ENCODE results near the gene TMEM271. TPM values are rescaled to one million over a fixed set of nuclear protein-coding genes. Genes with fewer than 3 reads are reported as not detected.

Gene TMEM271
- total and polyA plus RNA-seq, 4 donors: not detected

GRCh38 chr4:573122-573892 is 2.8 kb downstream of the TMEM271 start:
- H3K27me3 ChIP-seq (ENCODE audit: control insufficient read depth in 4 of 4, insufficient read depth in 4 of 4, low read length in 3 of 4): peaks cover 0 to 11% (median 7%) of the 10 kb centered on the region in 4 donors
- DNase-seq (ENCODE audit: low spot score): no peak
- H3K27ac ChIP-seq (ENCODE audit: low read depth in 1 of 2, low read length in 2 of 2): no peak overlapping the region
- H3K4me1 ChIP-seq (ENCODE audit: control insufficient read depth in 4 of 4, insufficient read depth in 4 of 4, low read length in 3 of 4): peaks cover 0 to 11% (median 7%) of the 10 kb centered on the region in 4 donors
- no peak overlapping the region for H3K9ac ChIP-seq (ENCODE audit: low read depth in 1 of 2, low read length in 2 of 2)
- TF ChIP-seq REST (IDR thresholded peaks at IDR 0.05): no peak
- no peak for TF ChIP-seq JUND (IDR thresholded peaks at IDR 0.05)
- no peak for TF ChIP-seq FOXA2 (IDR thresholded peaks at IDR 0.05)
- no peak for TF ChIP-seq HNF4G (IDR thresholded peaks at IDR 0.05)
- no peak for TF ChIP-seq FOXA1 (IDR thresholded peaks at IDR 0.05)
- no peak for TF ChIP-seq MAX (IDR thresholded peaks at IDR 0.05)
- TF ChIP-seq RAD21 (IDR thresholded peaks at IDR 0.05): no peak
- TF ChIP-seq ATF3 (IDR thresholded peaks at IDR 0.05): no peak
- no peak for TF ChIP-seq TAF1 (conservative IDR thresholded peaks at IDR 0.05)
- H3K9me3 ChIP-seq (ENCODE audit: control insufficient read depth in 4 of 4, low read length in 3 of 4): peaks cover 0 to 8% (median 4%) of the 10 kb centered on the region in 4 donors
- H3K36me3 ChIP-seq (ENCODE audit: control insufficient read depth in 4 of 4, insufficient read depth in 3 of 4, low read depth in 1 of 4, low read length in 3 of 4): no peaks in the 10 kb centered on the region
- no peak overlapping the region for H3K4me3 ChIP-seq (ENCODE audit: low read depth in 1 of 3, low read length in 3 of 3)
- WGBS: 62% methylated on average over 8 of the region's 8 CpGs

- TF ChIP-seq SP1 (IDR thresholded peaks at IDR 0.05): no peak
- Histone ChIP-seq H3K4me1 (ENCODE audit: control insufficient read depth in 4 of 4, insufficient read depth in 4 of 4, low read length in 3 of 4) (peaks cover 0 to 11% (median 7%) of the 10 kb centered on the region in 4 donors), H3K4me3 (ENCODE audit: low read depth in 1 of 3, low read length in 3 of 3) (no peak overlapping the region), H3K9me3 (ENCODE audit: control insufficient read depth in 4 of 4, low read length in 3 of 4) (peaks cover 0 to 8% (median 4%) of the 10 kb centered on the region in 4 donors), H3K9ac (ENCODE audit: low read depth in 1 of 2, low read length in 2 of 2) (no peak overlapping the region), H3K36me3 (ENCODE audit: control insufficient read depth in 4 of 4, insufficient read depth in 3 of 4, low read depth in 1 of 4, low read length in 3 of 4) (no peaks in the 10 kb centered on the region), H3K27ac (ENCODE audit: low read depth in 1 of 2, low read length in 2 of 2) (no peak overlapping the region), H3K27me3 (ENCODE audit: control insufficient read depth in 4 of 4, insufficient read depth in 4 of 4, low read length in 3 of 4) (peaks cover 0 to 8% (median 6%) of the 10 kb centered on the region in 4 donors)
- DNase-seq (ENCODE audit: low spot score): no peak
- 79% methylated on average over 6 of the region's 6 CpGs for WGBS
Measured at GRCh38 chr4:572594-572993, 3.5 kb downstream of the TMEM271 start.

GRCh38 chr4:571838-572572 is 4.1 kb downstream of the TMEM271 start:
- 82% methylated on average over 29 of the region's 29 CpGs for WGBS
- DNase-seq (ENCODE audit: low spot score): no peak
- peaks cover 0 to 8% (median 4%) of the 10 kb centered on the region in 4 donors for H3K9me3 ChIP-seq (ENCODE audit: control insufficient read depth in 4 of 4, low read length in 3 of 4)
- H3K9ac ChIP-seq (ENCODE audit: low read depth in 1 of 2, low read length in 2 of 2): no peak overlapping the region
- peaks cover 0 to 8% (median 6%) of the 10 kb centered on the region in 4 donors for H3K27me3 ChIP-seq (ENCODE audit: control insufficient read depth in 4 of 4, insufficient read depth in 4 of 4, low read length in 3 of 4)
- H3K4me1 ChIP-seq (ENCODE audit: control insufficient read depth in 4 of 4, insufficient read depth in 4 of 4, low read length in 3 of 4): peaks cover 0 to 11% (median 4%) of the 10 kb centered on the region in 4 donors
- H3K36me3 ChIP-seq (ENCODE audit: control insufficient read depth in 4 of 4, insufficient read depth in 3 of 4, low read depth in 1 of 4, low read length in 3 of 4): no peaks in the 10 kb centered on the region
- TF ChIP-seq ATF3 (IDR thresholded peaks at IDR 0.05): no peak
- TF ChIP-seq SP1 (IDR thresholded peaks at IDR 0.05): no peak
- no peak for TF ChIP-seq HNF4A (conservative IDR thresholded peaks at IDR 0.05)
- no peak for TF ChIP-seq FOXA2 (IDR thresholded peaks at IDR 0.05)
- TF ChIP-seq MAX (IDR thresholded peaks at IDR 0.05): no peak
- TF ChIP-seq RXRA (IDR thresholded peaks at IDR 0.05): no peak
- no peak for TF ChIP-seq REST (IDR thresholded peaks at IDR 0.05)
- TF ChIP-seq HNF4G (IDR thresholded peaks at IDR 0.05): no peak
- no peak for TF ChIP-seq RAD21 (IDR thresholded peaks at IDR 0.05)
- H3K27ac ChIP-seq (ENCODE audit: low read depth in 1 of 2, low read length in 2 of 2): no peak overlapping the region
- H3K4me3 ChIP-seq (ENCODE audit: low read depth in 1 of 3, low read length in 3 of 3): no peak overlapping the region

Data from liver (tissue), 9 donors.